A375 (cell line): ENCODE data around the gene HEATR5A. TPM values are rescaled to one million over a fixed set of nuclear protein-coding genes. Genes with fewer than 3 reads are reported as not detected.

ENCODE experiments used
- small RNA-seq: library from RNA; depleted of rRNA; stranded (forward); fragments of <200 nt; gene quantifications from one replicate; pipeline ENCODE3, GENCODE V24; 2014
- total RNA-seq: library from RNA; depleted of rRNA; stranded (reverse); fragments of >200 nt; shearing (Covaris generic); gene quantifications from 2 replicates; pipeline ENCODE4 v1.2.3, GENCODE V29; 2014; rRNA removed

The HEATR5A gene
- 4.8 and 11.5 TPM in 2 replicates for total RNA-seq

DNA sequence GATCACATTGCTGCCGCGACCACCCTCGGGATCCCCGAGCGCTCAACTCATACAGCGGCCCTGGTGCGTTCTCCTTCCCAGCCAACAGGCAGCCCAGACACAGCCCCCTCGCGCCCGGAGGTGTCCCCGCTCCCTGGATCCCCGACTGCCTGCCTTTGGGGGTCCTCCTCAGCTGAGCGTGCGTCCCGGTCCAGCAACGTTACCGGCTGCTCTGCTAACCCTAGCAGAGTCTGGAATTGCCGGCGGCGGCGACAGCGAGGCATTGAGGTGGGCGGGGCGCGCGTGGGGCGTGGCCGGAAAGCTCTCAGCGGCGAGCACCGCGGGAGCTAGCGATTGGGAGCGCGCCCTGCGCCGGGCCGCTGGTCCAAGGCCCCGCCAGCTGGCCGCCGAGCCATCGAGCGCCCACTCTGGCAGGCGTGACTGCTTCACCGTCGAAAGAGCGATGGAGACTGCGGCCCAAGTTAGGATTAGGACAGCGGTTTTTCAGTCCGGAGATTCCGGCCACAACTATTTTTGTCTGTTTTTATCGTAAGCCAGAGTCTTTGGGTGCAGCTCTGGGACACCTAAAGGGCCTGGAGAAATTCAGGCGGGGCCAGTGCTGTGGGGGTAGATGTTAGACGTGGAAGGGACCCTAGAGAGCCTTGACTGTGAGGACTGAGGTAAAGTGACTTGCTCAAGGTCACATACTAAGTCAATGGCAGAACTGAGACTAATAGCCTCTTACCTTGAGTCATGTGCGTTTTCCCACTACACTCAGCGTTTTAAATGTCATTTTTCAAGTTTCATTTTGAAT is at the start of gene HEATR5A:
Gene HEATR5A, minus strand, starts transcription at position 232 of the 793 bp plus-strand sequence. CDS start 17,575 bp downstream, outside the sequence.

DNA sequence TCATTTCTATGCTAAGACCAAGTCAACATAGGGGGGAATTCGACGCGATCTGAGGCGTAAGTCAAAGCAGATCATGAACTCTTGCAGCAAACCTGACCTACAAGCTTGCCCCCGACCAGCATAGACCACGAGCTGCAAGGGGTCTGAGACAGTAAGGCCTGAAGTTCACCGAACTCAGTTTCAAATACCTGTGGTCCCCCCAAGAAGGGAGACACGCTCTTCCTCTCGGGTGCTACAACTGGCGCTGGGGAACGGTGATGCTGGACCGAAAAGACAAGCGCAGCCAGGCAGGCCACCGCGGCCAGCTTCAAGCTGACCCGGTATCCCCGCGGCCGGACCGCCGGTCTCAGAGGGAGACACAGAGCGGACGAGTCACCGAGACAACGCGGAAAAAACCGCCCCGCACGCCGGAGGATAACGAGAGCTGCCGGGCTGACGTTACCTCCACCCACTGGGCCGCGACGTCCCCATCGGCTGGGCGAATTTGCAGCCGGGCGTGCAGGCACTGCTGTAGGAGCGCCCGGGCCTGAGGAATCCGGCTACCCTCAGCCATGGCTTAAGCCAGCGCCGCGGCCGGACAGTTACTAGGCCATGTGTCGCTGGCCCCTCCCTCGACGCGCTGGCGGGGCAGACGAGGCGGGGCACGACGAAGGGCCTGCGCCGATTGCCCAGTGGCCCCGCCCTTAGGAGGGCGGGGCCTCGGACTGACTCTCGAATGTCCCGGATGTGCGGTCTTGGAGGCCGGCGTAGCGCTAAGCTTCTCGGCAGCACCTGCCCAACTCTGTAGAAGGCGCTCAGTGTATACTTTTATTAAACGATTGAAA is 36.7 kb upstream of the HEATR5A start, which contains the start of gene DTD2:
Gene DTD2, minus strand, starts transcription at position 666 of the 824 bp plus-strand sequence. Its CDS starts 113 bp downstream, at position 553.

Small RNAs within 50 kb of the gene (small RNA-seq; reads per million reads assigned to genes)
- gene RF00019: not detected

Other genes with a start within 250 kb of the HEATR5A start
- 93.4 and 109 TPM in 2 replicates for gene HECTD1, start 212.8 kb downstream of the HEATR5A start, total RNA-seq
- gene DTD2, start 37.0 kb upstream of the HEATR5A start, total RNA-seq: 15.5 TPM in 2 replicates
- not detected in 2 replicates for gene GPR33, start 67.5 kb upstream of the HEATR5A start, total RNA-seq
- gene NUBPL, start 140.9 kb upstream of the HEATR5A start, total RNA-seq: 6.8 and 8.7 TPM in 2 replicates